Measurements from ENCODE around the gene PRR35.
A peak's percentile ranks its signal among the peaks of the same experiment; 100 is the strongest.
"Not testable (repeated sequence)": the region's sequence is repeated elsewhere in the genome, so short reads cannot be mapped to it uniquely, and the experiment has no call there.

Gene PRR35

DNA sequence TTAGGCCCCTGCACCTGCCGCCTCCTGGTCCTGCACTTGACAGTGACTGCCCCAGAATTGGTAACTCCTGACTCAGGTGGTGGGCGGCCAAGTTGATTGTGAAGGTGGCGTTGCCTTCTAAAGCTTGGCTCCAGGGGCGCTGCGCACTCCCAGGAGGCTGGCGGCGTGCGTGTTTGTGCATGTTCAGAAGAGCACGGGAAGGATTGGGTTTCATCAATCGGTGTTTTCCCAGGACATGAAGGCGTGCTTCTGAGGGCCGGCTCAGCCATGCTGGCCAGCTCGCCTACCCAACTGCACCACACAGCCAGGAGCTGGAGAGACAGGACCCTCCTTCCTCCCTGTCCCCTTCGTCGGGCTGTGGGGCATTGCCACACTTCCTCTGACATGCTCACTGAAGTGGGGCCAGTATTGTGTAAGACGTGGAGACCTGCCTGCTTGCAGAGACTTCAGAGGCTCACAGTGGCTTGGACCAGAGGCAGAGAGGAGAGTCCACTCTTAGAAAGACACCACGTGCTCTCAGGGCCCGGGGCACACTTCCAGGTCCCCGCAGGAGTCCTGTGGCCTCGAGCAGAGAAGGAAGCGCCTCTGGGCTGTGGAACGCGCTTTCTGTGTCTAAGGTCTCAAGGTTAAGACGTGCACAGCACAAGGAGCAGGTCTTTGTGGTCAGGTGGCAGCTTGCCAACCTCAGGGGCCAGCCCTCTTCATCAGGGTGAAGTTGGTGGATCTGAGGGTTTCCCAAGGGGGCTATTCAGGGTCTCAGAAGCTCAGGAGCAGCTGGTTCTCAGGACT is 32.5 kb downstream of the PRR35 start:
- DNase-seq (ENCODE audit: low spot score) = peak; percentile 14

DNA sequence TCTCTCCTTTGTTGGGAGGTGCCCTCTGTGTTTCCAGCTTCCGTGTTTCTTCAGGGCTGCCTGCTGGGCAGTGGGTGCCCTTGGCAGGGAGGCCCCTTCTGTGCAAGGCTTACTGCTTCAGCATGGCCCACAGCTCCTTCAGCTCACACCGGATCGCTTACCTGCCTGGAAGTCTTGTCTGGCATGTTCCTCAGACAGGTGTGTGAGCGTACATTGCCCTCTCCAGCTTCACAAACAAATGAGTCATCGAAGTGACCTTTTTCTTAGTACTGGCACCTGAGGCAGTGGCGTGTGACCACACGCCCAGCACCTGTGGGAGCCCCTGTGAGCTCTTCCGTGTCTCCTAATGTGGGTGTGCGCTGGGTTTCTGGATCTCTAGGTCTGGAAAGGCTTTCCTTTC is 33.2 kb downstream of the PRR35 start:
- DNase-seq (ENCODE audit: low spot score) = no peak

DNA sequence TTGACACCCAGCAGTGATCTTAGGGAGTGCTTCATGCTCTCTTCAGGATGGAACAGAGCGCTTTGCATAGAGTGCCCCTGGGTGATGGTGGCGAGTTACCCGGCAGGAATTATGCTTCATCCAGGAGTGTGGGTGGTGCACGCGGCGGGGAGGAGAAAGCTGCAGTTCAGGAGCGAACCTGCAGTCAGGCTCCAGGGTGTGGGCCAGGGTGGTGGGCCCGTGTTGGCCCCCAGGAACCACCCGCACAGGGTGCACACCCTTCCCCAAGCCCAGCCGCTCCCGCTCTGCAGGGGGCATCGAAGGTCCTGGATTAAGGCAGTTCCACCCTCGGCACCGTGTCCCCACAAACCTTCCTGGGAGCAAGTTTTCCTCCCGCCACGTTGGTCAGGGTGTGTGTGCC is 33.6 kb downstream of the PRR35 start:
- no peak for DNase-seq (ENCODE audit: low spot score)

DNA sequence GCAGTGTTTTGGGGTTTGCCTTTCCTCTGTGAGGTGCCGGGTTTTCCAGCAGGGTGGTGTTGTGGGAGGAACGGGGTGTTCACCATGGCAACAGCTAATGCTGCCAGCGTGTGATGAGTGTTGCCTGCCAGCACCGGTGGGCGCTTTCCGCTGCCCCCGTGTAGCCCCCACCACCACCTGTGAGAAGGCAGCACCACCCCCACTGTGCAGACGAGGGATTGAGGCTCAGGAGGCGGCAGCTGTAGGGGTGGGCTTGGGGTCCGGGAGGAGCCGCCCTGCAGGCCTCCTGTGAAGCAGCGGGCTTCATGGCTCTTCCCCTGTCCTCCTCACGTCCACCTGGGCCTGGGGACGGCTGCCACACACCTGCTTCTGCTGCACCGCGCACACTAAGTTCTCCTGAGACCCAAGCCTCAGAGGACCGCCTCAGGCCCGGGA is 34.9 kb downstream of the PRR35 start:
- DNase-seq (ENCODE audit: low spot score) = no peak

DNA sequence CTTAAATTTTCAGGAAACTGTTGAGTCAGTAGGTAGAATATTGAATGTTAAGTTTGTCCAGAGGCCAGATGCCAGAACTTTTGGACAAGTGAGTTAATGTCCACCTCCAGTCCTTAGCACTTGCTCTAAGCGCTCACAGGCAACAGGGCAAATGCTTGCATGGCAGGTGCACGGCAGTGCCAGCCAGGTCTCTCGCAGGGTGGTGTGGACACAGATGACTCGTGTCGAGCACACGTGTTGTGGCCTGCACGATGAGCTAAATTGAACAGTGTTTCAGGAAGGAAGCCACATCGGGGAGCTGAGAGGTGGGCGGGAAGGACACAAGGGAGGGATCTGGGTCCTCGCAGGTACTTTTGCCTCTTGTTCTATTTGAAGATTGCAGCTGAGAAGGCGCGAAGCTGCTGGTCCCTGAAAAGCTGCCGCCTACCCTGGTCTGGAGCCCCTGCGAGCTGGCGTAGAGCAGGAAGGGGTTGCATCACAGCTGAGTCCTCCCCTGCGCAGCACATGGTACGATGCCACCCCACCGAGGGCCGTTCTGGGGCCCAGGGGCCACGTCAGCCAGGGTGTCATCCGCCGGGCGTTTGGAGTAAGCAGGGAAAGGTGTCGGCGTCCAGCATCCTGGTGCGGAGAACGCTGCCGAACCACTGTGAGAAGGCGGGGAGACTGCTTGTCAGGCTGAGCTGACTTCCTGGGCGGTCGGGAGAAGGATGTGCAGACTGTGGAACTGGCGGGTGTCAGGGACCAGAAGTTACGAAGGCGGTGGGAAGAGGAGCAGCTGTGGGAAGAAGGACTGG is 35.9 kb downstream of the PRR35 start:
- DNase-seq (ENCODE audit: low spot score) = no peak

DNA sequence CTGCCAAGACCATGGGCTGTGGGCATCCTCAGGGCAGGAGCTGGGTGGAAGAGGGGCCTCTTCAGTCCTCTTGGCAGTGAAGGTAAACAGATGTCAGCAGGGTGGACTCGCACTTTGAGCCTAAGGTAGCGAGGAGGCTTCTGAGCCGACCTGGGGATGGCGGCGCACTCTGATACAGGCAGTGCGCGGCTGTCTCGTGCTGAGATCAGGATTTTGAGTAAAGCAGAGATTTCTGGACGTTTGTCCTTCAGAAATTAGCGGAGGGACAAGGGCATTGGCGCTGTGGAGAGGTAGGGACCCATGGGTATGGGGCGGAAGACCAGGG is 36.5 kb downstream of the PRR35 start:
- DNase-seq (ENCODE audit: low spot score) = no peak

DNA sequence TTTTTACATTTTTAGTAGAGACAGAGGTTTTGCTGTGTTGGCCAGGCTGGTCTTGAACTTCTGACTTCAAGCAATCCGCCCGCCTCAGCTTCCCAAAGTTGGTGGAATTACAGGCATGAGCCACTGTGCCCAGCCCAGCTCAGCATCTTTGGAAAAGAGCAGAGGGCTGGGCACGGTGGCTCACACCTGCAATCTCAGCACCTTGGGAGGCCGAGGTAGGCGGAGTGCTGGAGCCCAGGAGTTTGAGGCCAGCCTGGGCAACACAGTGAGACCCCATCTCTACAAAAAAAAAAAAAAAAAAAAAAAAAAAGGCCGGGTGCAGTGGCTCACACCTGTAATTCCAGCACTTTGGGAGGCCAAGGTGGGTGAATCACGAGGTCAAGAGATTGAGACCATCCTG is 37.5 kb downstream of the PRR35 start:
- DNase-seq (ENCODE audit: low spot score) = not testable (repeated sequence)

DNA sequence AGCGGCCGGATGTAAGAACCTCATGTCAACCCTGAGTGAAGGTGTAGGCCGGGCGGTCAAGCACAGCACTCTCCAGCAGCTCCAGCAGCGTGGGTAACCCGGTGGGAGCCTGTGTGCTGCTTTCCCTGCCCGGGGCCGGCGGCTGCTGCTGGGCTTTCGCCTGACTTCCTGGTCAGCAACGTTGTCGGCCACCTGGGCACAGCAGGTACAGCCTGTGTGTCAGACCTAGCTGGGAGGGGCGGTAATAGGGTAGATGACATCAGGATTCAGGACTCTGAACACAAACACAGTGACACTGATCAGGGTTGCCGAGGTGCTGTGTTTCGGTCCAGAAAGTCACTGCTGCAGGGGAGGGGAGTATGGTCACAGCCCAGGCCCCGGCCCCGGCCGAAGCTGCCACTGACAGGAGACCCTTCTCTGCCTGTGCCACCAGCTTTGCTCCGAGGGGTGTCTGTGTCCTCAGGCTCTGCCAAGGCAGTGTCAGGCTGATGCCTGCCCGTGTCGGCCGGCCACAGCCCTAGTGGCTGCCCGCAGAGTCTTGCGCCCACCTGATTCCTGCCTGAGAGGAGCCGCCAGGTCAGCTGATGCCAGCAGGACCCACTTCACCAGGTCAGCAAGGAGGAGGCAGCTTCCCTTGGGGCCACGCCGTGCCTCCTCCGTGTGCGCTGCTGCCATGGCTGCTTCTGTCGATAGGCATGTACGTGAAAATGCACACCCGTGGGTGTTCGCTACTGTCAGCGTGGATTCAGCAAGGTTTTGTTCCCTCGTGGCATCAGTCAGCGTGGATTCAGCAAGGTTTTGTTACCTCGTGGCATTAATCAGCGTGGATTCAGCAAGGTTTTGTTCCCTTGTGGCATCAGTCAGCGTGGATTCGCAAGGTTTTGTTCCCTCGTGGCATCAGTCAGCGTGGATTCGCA is 38.9 kb downstream of the PRR35 start:
- no peak for DNase-seq (ENCODE audit: low spot score)

DNA sequence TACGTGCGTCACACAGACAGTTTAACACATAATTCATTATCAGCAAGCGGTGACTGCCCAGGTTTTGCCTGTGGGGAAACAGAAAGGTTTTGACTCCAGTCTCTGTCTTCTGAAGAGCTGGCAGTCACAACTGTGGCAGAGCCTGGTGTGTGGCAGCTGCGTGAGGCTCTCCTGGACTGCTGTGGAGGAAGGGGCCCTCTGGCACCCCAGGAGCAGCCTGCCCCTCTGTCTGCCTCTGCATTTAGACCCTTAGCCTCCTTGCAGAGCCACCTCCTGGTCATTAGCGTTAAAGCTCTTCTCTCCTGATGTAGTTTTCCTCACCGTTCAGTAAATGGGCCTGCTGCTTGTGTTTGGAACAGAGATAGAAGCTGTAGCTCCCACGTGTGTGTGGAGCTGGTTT is 40.6 kb downstream of the PRR35 start:
- no peak for DNase-seq (ENCODE audit: low spot score)

DNA sequence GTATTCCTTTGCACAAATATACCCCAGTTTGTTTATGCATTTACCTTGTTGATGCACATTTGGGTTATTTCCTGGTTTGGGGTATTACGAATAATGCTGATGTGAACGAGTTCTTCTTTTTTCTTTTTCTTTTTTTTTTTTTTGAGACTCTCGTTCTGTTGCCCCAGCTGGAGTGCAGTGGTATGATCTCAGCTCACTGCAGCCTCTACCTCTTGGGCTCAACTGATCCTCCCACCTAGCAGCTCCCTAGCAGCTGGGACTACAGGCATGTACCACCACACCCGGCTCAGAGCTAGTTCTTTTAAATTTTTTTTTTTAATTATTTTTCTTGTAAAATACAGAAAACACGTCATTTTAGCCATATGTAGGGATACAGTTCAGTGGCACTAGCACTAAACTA is 43.7 kb downstream of the PRR35 start:
- DNase-seq (ENCODE audit: low spot score) = no peak

DNA sequence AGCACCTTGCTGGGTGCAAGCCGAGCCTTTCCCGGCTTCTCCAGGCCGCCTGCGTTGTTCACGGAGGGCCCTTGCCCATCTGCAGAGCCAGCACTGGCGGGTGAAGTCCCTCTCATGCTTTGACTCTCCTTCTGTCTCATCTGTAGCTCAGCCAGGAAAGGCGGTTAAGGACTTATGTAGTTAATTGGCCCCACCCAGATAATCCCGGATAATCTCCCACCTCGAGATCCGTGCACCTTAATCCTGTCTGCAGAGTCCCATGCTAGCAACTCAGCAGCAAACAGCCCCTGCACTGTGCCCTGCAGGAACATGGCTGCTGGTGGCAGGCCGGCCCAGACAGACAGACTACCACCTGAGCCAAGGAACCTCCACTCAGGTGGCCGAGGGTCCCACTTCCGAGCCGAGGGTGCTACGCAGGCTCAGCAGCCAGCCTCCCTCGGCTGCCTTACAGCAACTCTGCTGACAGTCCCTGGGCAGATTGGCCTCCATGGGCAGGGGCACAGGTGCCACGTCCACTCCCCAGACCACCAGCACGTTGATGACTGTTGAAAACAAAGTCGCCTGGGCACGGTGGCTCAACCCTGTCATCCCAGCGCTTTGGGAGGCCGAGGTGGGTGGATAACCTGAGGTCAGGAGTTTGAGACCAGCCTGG is 46.6 kb downstream of the PRR35 start:
- no peak for DNase-seq (ENCODE audit: low spot score)

DNA sequence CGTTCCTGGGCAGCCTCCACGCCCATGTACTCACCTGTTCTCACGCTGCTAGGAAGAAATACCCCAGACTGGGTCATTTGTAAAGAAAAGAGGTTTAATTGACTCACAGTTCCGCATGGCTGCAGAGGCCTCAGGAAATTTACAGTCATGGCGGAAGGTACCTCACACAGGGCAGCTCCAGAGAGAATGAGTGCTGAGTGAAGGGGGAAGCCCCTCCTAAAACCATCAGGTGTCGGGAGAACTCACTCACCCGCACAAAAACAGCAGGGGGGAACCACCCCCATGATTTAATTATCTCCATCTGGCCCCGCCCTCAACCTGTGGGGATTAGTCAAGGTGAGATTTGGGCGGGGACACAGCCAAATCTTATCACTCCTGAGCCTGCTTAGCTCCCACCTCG is 47.8 kb downstream of the PRR35 start:
- DNase-seq (ENCODE audit: low spot score) = no peak

DNA sequence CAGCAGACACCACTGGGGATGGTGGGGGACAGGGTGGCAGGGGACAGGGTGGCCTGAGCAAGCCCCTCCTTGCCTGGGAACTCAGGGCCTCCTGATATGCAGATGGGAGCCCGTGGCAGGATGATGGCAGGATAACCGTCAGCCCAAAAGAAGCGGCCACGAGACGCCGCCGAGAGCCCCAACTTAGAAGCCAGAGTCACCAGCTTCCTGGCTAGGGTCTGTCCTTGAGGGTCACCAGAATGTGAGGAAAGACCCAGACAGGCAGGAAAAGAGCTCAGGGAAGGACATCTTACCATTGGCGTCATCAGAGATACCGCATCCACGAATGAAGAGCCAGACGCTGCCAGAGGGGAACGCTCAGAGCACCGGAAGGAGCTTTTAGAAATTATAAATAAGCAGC is 49.1 kb downstream of the PRR35 start:
- no peak for DNase-seq (ENCODE audit: low spot score)

DNA sequence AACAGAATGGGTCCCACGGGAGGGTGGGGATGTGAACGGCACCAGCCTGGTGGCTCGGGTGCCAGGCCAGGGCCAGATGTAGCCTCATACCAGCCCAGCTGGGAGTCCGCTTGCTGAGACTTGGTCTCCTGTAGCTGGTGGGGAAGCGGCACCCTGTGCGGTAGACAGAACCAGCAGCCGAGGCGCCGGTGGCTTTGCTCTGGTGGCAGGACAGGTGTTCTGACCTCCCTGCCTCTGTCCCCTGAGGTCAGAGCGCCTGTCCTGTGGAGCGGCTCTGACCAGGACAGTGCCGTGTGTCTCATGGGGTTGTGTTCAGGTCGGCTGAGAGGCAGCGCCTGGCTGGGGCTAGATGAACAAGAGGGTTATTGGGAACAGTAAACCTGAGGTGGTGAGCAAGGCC is 49.8 kb downstream of the PRR35 start:
- no peak for DNase-seq (ENCODE audit: low spot score)

DNA sequence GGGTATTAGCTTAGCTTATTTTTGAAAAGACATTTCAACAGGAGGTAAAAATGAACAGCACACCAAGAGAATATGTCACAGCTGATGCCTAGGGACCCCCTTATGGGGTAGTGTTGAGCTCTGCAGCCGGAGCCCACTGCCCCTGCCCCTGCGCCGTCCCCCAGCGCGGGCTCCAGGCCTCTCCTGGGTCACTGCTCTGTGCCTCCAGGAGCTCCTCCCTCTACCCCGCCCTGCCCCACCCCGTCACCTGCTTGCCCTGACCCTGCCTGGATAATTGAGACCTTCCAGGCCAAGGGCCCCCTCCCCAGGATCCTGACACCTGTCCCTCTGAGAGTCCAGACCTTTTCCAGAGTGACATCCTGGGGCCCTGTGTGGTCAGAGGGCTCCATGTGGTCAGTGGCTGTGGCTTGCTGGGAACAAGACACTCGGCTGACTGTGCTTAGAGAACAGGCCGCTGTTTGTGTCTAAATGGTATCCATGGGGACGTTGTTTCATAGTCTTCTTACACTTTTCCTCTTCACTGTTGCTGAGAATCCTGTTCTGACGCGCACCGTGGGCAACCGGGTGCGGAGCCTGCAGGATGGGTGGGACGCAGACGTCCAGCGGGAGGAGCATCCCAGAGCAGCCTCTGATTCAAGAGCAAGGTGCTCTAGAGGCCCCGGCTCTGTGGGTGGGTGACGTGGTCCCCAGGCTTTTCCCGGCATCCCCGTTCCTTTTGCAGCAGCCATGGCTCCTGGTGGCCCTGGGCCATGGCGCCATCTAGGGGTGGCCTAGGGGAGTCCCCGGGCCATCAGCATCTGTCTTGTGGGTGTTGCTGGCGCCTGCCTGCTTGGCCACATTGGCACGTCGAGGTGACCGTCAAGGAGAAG is 50.6 kb downstream of the PRR35 start:
- DNase-seq (ENCODE audit: low spot score) = peak; percentile 9

DNA sequence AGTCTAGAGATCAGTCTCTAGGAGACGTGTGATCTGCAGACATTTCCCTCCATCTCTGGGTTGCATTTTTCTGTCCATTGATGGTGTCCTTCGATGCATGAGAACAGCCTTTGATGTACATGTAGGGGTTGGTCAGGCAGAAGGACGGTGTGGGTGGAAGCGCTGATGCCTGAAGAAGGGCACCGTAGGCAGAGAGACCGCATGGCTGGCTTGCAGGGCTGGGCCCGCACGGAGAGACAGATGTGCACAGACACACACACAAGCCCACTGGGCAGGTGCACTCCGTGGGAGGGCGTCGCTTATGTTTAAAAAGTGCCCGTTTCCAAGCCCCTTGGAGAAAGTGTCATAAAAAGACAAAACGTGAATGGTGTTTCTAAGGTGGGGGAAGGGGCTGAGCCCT is 54.9 kb downstream of the PRR35 start:
- no peak for DNase-seq (ENCODE audit: low spot score)
